ENCODE data around the gene FNDC3A.

The FNDC3A gene

GRCh38 chr13:49164712-49165111, 189.0 kb downstream of the FNDC3A start:
- no peak for DNase-seq

DNA sequence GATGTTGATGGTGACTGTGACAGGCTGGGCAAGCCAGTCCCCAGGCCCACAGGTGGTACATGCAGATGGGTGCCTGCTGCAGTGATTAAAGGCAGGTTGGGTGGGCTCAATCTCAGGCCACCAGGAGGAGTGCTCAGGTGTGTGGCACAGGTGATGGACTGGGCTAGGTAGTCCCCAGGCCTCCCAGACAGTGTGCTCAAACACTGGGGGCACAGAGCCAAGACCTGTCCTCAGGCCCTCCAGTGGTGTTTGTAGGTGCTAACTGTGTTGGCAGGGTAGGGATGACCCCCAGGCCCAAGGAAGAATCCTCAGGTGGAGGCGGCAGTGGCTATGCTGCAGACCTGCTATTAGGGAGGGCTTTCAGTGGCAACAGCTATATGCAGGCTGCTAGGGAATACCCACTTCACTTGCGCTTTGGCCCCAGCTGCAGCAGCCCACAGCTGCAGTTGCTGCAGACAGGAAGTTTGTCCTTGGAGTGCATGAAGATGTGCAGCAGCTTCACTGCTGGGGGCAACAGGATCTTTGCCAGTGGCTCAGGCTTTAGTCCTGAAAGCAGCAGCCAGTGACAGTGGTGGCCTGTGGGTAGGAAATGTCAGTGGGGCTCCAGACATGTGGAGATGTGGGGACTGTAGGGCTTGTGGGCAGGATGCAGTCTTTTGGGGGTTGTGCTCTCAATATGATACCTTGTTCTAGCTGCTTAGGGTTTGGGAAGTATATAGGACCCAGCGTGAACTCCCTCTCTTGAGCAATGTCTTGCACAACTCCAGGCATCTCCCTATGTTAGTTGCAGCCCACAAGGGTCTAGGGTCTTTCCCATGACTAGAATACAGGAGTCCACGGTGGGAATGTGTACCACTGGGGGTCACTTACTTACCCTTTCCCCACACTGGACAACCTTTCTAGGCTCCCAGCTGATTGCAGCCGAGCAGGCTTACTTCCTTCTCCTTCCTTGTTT, 190.4 kb downstream of the FNDC3A start:
- no peak for DNase-seq

- DNase-seq = no peak
Measured at GRCh38 chr13:49171359-49171758, 195.6 kb downstream of the FNDC3A start.

DNA sequence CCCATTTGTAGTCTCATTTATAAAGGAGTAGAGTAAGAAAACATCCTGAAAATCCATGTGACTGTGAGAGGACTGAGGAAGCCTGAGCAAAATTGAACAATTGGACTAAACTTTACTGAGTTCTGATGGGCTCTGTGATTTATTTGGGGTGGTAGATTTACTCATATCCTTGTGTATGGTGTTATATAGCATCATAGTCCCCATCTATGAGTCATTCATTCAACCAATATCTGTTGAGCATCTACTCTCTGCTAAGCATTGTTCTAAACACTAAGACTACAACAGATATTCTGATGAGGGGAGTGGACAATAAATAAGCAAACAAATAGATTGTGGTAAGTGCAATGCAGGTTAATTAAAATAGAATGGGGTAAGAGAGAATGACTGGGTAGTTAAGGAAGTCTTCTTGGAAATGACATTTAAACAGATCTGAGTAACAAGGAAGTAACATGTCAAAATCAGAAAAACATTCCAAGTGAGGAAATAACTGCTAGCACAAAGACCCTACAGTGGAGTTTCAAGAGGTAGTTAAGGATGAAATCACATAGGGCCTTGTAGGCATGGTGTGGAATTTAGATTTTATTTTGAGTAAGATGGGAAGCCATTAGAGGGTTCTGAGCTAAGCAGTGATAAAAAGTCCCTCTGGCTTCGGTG, 208.1 kb downstream of the FNDC3A start:
- no peak for DNase-seq

- no peak for DNase-seq
Measured at GRCh38 chr13:49184621-49185020, 208.9 kb downstream of the FNDC3A start.

DNA sequence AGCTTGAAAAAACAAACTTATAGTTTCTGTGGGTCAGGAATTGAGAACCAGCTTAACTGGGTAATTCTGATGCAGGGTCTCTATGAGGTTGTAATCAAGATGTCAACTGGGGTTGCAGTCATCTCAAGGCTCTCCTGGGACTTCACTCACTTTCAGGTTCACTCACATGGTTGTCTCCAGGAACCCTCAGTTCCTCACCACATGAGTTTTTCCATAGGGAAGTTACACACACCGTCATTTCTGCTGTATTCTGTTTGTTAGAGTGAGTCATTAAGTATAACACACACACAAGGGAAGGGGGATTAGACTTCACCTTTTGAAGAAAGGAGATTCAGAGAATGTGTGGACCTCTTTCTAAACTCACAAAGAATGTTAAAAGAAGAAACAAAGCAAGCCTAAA, 209.6 kb downstream of the FNDC3A start:
- DNase-seq = no peak

GRCh38 chr13:49190901-49191300, 215.2 kb downstream of the FNDC3A start:
- DNase-seq = no peak

DNA sequence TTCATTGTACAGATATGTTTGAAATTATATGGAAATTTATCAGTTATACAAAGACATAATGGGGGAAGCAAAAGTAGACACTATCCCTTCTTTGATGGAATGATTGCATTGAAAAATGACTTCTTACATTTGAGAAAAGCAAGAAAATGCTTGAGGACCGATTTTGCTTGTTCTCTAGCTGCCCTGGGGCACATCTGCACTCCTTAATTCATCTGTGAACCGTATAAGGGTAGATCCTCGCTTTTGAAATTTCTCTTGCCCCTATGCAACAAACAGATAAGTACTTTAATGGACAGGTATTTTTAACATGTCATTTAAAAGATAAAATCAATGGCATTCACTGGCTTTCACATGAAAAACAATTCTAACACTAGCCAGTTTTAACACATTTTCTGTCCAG, 230.9 kb downstream of the FNDC3A start:
- DNase-seq = no peak

GRCh38 chr13:49208619-49209018, 232.9 kb downstream of the FNDC3A start:
- DNase-seq = no peak

DNA sequence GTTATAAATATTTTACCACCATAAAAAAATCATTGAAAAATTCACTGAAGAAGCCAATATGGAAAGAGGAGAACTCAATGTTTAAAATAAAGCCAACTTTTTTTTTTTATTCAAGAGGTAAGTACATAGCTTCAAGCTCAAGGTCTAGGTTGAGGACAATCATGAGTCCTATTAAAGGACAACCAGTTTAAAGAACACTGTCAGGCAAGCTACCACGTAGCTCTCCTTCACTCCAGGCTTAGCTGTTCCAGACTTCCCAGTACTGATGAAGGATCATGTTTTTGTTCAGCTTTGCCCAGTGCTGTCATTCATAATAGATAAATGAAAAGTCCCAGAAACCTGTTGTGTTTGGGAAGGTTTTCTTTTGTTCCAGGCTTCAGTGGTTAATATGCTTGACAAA, 234.4 kb downstream of the FNDC3A start:
- no peak for DNase-seq

GRCh38 chr13:49210669-49211068, 235.0 kb downstream of the FNDC3A start:
- DNase-seq = no peak

- DNase-seq = no peak
Measured at GRCh38 chr13:49213539-49213938, 237.8 kb downstream of the FNDC3A start.

DNA sequence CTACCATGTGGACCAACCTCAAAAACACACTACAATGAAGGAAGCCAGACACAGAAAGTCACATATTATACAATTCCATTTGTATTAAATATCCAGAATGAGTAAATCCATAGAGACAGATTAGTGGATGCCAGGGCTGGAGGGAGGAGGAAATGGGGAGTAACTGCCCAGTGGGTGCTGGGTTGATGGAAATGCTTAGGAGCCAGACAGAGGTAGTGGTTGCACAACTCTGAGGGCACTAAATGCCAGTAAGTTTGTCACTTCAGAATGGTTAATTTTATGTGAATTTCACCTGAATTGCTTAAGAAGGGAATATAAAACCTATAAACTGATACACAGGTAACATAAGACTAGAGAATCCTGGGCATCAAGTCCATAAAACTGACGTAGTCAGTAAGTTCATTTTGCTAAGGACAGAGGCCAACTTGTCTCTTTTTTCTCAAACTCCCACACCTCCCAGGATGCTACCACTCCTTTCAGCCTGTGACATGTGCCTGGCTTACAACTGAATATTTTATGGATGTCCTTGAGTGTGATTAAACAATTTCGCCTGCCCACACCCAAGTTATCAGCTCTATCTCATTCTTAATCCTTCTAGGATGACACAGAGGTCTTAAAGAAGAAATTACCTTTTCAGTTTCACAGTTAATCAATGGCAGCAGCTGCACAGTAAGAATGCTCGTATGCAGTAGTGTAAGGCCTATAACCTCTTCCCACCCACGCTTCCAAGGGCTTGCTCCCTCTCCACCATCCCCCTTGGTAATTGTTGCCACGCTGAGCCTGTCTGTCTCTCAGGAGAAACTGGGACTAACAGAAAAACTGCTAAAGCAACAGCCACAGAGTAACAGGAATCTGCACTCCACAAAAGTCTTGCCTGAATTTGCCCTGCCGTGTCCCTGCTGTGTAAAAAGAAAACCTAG, 238.5 kb downstream of the FNDC3A start:
- no peak for DNase-seq

- DNase-seq = no peak
Measured at GRCh38 chr13:49214917-49215376, 239.2 kb downstream of the FNDC3A start.

- no peak for DNase-seq
Measured at GRCh38 chr13:49216334-49216733, 240.6 kb downstream of the FNDC3A start.

DNA sequence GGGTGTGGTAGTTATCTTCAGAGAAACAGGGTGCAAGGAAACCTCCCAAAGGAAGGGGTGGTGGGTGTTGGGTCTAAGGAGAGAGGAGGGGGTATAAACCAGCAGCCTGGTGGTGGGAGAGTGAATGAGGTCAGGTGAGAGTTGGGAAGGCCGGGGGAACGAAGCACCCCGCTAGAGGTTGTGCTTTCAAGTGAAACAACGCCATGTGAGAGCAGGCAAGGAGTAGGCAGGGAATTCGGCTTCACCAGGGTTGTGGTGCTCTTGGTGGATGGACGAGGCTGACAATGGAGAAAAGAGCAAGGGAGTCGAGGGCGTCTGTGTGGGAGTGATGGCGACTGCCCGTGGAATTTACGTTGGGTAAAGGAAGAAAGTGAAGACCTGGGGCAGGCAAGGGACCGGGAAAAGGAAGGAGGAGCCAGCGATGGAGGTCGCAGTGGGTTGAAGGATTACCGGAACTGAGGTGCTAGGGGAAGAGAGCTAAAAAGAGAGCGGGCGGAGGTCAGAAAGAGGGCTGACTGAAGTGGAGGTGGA, 242.3 kb downstream of the FNDC3A start:
- DNase-seq = no peak

DNA sequence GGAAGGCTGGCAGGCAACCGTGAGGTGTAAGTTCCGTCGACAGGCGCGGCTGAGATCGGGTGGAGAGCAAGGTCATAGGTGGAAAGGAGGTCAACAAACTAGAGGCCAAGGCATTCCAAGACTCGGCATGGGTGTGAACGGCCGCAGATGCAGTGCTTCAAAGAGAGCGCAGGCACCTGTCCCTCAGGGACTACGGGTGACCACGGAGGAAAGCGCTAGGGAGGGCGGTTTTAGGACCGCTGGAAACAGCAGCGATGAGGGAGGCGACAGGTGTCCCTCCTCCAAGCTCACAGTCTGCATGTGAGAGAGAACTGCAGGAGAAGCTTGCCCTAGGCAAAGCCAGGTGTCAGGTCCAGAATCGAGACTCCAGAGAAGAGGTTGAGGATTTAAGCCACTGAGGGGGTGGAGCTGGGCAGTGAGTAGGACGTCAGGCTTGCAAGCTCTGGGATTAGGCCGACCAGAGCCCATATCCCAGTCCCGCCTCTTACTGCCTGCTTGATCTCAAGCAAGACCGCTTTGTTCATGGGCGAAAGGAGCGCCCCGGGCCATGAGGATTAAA, 242.9 kb downstream of the FNDC3A start:
- no peak for DNase-seq

DNA sequence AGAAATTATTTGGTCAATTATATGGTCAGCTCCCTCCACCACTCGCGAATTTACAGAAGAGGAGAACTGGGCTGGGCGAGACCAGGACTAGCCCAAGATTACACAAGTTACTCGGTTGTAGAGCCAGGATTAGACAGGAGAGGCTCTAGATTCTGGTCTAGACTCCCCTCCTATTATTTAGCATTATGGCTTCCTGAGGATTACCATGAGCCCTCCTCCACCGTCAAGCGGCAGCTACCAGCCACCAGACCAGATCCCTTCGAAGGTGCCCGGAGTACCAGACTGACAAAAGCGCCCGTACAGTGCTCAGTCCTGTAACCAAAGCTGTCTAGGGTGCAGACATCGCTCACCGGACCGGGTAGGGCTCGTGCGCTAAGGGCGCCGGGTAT, 243.9 kb downstream of the FNDC3A start:
- DNase-seq = no peak

GRCh38 chr13:49220036-49220855, 244.5 kb downstream of the FNDC3A start, which contains the start of gene MLNR:
MLNR (plus strand) TSS chr13:49220338; CDS start chr13:49220338, 0 bp downstream.
- no peak for DNase-seq

DNA sequence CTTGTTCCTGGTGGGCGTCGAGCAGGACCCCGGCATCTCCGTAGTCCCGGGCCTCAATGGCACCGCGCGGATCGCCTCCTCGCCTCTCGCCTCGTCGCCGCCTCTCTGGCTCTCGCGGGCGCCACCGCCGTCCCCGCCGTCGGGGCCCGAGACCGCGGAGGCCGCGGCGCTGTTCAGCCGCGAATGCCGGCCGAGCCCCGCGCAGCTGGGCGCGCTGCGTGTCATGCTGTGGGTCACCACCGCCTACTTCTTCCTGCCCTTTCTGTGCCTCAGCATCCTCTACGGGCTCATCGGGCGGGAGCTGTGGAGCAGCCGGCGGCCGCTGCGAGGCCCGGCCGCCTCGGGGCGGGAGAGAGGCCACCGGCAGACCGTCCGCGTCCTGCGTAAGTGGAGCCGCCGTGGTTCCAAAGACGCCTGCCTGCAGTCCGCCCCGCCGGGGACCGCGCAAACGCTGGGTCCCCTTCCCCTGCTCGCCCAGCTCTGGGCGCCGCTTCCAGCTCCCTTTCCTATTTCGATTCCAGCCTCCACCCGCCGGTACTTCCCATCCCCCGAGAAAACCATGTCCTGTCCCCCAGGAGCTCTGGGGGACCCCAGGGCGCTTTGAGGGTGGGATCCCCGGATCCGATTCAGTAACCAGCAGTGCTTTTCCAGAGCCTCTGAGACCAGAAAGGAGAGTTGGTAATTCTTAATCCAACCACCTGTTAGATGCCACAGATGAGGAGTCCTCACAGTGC, 245.3 kb downstream of the FNDC3A start:
- no peak for DNase-seq

- DNase-seq = no peak
Measured at GRCh38 chr13:49221590-49221965, 245.9 kb downstream of the FNDC3A start.
